RWPE1 (cell line): ENCODE measurements around the gene NECTIN3.

ENCODE experiments used
- CTCF ChIA-PET: fragments of 350-600 bp; sonication (Branson Sonifier 250); formaldehyde crosslinking; extraction: SDS; loops from one replicate; lab custom pipeline; 2021; lab: Yijun Ruan, JAX
- POLR2A ChIA-PET: fragments of 400-600 bp; formaldehyde crosslinking; extraction: SDS; loops from one replicate; lab custom pipeline; 2020; ENCODE audit warnings: antibody characterized with exemption; ENCODE audit not compliant: low non-redundant PET; lab: Yijun Ruan, JAX
- DNase-seq: peaks from one replicate; pipeline ENCODE4 v3.0.0; 2012; ENCODE audit warnings: low spot score
- H3K27ac ChIP-seq: fragments of 450-650 bp; 2 replicates; pipeline ENCODE4 v1.5.1; 2017
- TF ChIP-seq, protein P1 (sequence below): fragments of 450-650 bp; conservative IDR thresholded peaks from 2 replicates; pipeline ENCODE4 v1.5.1; 2017; ENCODE audit warnings: low read depth, mild to moderate bottlenecking

NECTIN3 gene

DNA sequence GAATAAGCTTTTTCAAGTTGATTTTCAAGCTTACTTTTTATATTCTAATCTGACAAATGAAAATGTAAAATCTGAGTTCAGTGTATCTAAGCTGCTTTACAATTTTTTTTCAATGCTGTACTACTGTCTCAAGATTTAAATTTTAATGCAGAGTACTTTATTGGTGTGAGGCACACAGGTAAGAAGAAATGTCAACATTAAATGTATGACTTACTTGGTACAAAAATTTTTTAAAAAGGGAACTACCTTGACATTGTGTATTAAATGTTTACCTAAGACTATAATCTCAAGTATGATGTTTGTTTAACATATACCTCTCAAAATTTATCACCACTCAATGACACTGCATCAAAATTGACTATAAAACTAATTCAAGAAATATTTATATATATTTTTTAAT lies 62.7 kb downstream of the NECTIN3 start:
- ChIA-PET CTCF (interaction anchor here (0.7 kb wide), 1 partner anchor 1168 kb away, joined by 3 read pairs; no protein-coding TSS in a partner anchor), POLR2A (no interaction called here)
- TF ChIP-seq, protein P1, sequence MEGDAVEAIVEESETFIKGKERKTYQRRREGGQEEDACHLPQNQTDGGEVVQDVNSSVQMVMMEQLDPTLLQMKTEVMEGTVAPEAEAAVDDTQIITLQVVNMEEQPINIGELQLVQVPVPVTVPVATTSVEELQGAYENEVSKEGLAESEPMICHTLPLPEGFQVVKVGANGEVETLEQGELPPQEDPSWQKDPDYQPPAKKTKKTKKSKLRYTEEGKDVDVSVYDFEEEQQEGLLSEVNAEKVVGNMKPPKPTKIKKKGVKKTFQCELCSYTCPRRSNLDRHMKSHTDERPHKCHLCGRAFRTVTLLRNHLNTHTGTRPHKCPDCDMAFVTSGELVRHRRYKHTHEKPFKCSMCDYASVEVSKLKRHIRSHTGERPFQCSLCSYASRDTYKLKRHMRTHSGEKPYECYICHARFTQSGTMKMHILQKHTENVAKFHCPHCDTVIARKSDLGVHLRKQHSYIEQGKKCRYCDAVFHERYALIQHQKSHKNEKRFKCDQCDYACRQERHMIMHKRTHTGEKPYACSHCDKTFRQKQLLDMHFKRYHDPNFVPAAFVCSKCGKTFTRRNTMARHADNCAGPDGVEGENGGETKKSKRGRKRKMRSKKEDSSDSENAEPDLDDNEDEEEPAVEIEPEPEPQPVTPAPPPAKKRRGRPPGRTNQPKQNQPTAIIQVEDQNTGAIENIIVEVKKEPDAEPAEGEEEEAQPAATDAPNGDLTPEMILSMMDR: no peak
- H3K27ac ChIP-seq: no peak overlapping the region
- no peak for DNase-seq

DNA sequence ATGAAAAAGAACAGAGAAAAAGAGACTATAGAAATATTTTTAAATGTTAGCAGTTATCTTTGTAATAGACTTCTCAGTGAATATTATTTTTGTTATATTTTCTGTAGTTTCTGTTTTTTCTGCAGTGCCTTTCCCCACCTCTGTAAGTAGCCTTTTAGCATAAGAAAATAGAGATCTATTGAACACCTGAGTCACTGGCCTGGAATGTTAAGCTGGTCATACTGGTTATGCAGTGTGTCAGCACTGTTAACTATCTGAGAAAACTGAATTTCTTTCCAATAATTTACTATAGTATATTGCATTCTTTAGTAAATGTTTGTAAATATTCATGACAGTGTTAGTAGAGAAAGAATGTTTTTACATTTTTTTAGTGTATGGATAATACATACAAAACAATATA lies 79.8 kb downstream of the NECTIN3 start:
- ChIA-PET POLR2A (no interaction called here), CTCF (no interaction called here)
- peak; percentile 45 for DNase-seq
- TF ChIP-seq, protein P1: no peak
- no peak overlapping the region for H3K27ac ChIP-seq

DNA sequence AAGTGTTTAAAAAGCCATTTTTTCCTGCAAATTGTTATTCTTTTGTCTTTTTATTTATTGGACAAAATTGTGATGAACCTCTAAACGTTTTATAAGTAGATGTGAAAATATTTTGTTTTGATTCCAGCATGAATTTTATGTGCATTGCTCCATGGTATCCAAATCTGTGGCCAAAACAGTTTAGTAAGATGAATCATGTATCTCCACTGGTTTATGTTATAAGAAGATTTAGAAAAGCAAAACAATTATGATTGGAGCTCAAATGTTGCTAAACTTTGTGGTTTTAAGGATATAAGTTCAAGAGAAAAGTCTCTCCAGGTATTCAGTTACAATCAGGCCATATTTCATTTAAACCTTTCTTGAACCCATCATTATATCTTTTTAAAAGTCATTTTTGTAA lies 80.9 kb downstream of the NECTIN3 start:
- DNase-seq: no peak
- CTCF ChIA-PET: no interaction called here
- POLR2A ChIA-PET: no interaction called here
- TF ChIP-seq, protein P1: no peak
- no peak overlapping the region for H3K27ac ChIP-seq

DNA sequence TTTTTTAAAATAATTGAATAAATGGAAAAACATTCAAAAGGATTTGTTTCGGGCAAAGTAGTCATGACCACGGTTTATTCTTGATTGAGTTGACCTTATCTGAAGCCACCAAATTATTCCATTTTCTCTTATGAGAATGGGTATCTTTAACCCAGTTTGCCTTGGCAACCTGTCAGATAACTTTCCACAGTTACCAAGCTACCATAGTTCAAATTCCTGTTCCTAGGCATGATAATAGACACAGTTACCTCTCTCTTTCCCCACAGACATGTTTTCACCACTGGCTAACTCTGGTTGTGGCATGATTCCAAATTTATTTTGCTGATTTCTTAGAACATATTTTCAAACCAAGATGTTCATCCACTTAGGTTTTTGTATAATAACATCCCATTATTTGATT lies 84.9 kb downstream of the NECTIN3 start:
- no peak for DNase-seq
- no peak overlapping the region for H3K27ac ChIP-seq
- TF ChIP-seq, protein P1: no peak
- POLR2A ChIA-PET: no interaction called here
- CTCF ChIA-PET: no interaction called here

DNA sequence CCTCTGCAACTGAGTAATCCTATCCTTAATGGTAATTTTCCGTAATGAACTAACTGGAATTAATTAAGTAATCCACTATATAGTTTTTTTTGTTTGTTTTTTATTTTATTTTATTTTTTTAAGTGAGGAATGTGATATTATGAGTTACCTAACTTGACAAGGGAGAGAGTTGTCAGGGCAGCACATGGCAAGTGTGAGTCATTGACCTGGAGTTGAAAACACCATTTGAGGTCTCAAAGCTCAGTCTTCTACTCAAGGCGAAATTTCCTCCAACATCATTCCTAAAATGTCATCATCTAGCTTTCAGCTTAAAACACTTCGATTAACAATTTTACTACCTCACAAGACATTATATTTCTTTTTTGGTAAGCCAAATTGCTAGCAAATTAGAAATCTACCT lies 87.8 kb downstream of the NECTIN3 start:
- CTCF ChIA-PET: interaction anchor here (0.6 kb wide), 1 partner anchor 359 kb away, joined by 3 read pairs; no protein-coding TSS in a partner anchor
- no peak overlapping the region for H3K27ac ChIP-seq
- POLR2A ChIA-PET: no interaction called here
- no peak for DNase-seq
- TF ChIP-seq, protein P1: no peak

DNA sequence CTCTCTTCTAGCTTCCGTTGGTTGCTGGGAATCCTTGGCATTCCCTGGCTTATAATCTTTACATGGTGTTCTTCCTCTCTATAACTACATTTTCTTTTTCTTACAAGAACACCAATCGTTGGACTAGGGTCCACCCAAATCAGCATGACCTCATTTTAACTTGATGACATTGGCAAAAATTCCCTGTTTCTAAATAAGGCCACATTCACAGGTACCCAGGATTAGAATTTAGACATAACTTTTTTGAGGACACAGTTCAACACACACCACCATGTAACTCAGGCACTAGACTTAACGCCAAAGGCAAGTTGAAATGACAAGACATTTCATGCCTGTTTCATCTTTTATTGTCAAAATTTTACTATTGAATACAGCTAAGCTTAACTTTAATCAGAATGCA lies 93.0 kb downstream of the NECTIN3 start:
- no peak overlapping the region for H3K27ac ChIP-seq
- no peak for DNase-seq
- CTCF ChIA-PET: no interaction called here
- TF ChIP-seq, protein P1: no peak
- POLR2A ChIA-PET: no interaction called here
